GM12891 (cell line): ENCODE data around the gene CGNL1.

Source experiments
- PAX5 ChIP-seq: IDR thresholded peaks from 2 replicates; pipeline ENCODE4 v1.6.1; 2011; ENCODE audit warnings: low read length, moderate library complexity, mild to moderate bottlenecking; ENCODE audit not compliant: insufficient read depth, severe bottlenecking
- POLR2A ChIP-seq: IDR thresholded peaks from 2 replicates; pipeline ENCODE4 v1.6.1; 2011; ENCODE audit warnings: low read depth, low read length, control low read depth
- POLR2AphosphoS5 ChIP-seq: IDR thresholded peaks from 2 replicates; pipeline ENCODE4 v1.6.1; 2011; ENCODE audit warnings: low read depth, low read length, control low read depth
- POU2F2 ChIP-seq: IDR thresholded peaks from 2 replicates; pipeline ENCODE4 v1.6.1; 2011; ENCODE audit warnings: low read depth, mild to moderate bottlenecking, control low read depth, low read length, moderate library complexity
- SPI1 ChIP-seq: IDR thresholded peaks from 2 replicates; pipeline ENCODE4 v1.6.1; 2011; ENCODE audit warnings: low read depth, low read length, control low read depth
- TAF1 ChIP-seq: IDR thresholded peaks from 2 replicates; pipeline ENCODE4 v1.6.1; 2011; ENCODE audit warnings: low read depth, low read length, control low read depth

DNA sequence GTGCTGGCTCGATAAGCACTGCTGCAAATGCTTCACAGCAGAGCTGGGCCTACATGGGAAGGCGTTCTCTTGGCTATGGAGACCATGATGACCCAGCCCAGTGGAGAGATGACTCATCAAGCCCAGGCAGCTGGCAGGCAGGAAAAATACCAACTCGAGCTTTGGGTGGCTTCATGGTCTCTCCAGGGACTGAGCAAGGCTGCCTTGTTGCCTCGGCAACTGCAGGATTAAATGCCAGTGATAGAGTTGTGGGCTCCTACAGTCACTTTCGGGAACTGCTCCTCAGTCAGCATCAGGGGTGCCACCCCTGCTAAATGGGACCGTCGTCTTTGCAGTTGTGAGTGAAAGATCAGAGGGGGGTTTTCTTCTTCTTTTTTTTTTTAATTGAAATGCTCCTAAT lies 160.8 kb downstream of the CGNL1 start:
- no peak for TF ChIP-seq POLR2A
- no peak for TF ChIP-seq SPI1
- TF ChIP-seq TAF1: no peak
- TF ChIP-seq POLR2AphosphoS5: no peak
- TF ChIP-seq PAX5: no peak
- TF ChIP-seq POU2F2: no peak
